ENCODE data around the gene NR3C2. TPM values are rescaled to one million over a fixed set of nuclear protein-coding genes. Genes with fewer than 3 reads are reported as not detected.

Gene NR3C2
- total and polyA plus RNA-seq, 2 experiments from 2014 or later, result 1.2 to 3.0 TPM

DNA sequence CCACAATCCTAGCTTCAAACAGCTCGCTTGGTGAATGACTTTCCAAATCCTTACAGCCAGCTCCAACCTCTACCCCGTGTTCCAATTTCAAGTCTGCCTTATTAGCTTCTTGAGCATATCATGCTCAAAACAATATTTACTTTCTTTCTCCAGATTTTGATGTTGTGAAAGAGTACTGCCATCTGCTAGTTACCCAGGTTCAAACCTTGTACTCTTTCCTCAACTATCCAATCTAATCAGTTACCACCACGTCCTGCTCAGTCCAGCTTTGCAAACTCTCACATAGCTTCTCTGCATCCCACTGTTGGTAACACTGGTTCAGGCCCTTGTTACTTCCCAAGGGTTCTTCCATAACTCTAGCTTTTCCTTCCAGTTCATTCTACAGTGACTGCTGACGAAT, 179.1 kb downstream of the NR3C2 start (continued):
- TF ChIP-seq, protein P1, sequence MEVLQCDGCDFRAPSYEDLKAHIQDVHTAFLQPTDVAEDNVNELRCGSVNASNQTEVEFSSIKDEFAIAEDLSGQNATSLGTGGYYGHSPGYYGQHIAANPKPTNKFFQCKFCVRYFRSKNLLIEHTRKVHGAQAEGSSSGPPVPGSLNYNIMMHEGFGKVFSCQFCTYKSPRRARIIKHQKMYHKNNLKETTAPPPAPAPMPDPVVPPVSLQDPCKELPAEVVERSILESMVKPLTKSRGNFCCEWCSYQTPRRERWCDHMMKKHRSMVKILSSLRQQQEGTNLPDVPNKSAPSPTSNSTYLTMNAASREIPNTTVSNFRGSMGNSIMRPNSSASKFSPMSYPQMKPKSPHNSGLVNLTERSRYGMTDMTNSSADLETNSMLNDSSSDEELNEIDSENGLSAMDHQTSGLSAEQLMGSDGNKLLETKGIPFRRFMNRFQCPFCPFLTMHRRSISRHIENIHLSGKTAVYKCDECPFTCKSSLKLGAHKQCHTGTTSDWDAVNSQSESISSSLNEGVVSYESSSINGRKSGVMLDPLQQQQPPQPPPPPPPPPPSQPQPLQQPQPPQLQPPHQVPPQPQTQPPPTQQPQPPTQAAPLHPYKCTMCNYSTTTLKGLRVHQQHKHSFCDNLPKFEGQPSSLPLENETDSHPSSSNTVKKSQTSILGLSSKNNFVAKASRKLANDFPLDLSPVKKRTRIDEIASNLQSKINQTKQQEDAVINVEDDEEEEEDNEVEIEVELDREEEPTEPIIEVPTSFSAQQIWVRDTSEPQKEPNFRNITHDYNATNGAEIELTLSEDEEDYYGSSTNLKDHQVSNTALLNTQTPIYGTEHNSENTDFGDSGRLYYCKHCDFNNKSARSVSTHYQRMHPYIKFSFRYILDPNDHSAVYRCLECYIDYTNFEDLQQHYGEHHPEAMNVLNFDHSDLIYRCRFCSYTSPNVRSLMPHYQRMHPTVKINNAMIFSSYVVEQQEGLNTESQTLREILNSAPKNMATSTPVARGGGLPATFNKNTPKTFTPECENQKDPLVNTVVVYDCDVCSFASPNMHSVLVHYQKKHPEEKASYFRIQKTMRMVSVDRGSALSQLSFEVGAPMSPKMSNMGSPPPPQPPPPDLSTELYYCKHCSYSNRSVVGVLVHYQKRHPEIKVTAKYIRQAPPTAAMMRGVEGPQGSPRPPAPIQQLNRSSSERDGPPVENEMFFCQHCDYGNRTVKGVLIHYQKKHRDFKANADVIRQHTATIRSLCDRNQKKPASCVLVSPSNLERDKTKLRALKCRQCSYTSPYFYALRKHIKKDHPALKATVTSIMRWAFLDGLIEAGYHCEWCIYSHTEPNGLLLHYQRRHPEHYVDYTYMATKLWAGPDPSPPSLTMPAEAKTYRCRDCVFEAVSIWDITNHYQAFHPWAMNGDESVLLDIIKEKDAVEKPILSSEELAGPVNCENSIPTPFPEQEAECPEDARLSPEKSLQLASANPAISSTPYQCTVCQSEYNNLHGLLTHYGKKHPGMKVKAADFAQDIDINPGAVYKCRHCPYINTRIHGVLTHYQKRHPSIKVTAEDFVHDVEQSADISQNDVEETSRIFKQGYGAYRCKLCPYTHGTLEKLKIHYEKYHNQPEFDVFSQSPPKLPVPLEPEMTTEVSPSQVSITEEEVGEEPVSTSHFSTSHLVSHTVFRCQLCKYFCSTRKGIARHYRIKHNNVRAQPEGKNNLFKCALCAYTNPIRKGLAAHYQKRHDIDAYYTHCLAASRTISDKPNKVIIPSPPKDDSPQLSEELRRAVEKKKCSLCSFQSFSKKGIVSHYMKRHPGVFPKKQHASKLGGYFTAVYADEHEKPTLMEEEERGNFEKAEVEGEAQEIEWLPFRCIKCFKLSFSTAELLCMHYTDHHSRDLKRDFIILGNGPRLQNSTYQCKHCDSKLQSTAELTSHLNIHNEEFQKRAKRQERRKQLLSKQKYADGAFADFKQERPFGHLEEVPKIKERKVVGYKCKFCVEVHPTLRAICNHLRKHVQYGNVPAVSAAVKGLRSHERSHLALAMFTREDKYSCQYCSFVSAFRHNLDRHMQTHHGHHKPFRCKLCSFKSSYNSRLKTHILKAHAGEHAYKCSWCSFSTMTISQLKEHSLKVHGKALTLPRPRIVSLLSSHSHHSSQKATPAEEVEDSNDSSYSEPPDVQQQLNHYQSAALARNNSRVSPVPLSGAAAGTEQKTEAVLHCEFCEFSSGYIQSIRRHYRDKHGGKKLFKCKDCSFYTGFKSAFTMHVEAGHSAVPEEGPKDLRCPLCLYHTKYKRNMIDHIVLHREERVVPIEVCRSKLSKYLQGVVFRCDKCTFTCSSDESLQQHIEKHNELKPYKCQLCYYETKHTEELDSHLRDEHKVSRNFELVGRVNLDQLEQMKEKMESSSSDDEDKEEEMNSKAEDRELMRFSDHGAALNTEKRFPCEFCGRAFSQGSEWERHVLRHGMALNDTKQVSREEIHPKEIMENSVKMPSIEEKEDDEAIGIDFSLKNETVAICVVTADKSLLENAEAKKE (CRISPR knock-in tag; IDR thresholded peaks at IDR 0.05), result no peak
- TF ChIP-seq ZNF114 (CRISPR knock-in tag; IDR thresholded peaks at IDR 0.05), result no peak

DNA sequence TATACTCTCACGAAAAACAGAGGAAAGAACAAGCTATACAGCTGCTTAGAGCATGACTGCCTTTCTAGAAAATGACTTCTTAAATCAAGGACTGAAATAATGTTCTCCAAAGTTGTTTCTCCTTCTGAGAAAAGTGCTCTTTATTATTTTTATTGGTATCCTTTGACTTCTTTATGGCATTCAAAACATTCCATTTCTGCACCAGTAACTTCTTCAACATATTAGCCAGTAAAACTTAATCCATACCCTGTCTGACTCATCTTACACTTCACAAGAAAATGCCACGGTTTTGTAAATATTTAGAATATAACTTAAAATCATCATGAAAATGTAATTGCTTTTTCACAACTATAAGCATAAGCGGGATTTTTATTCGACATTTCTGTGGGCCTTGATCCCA, 180.4 kb downstream of the NR3C2 start:
- Mint-ChIP-seq H3K27ac (no peak overlapping the region), H3K4me3 (no peak overlapping the region), H3K27me3 (ENCODE audit: insufficient read depth, low read depth, poor library complexity) (peaks cover 3% of the 10 kb centered on the region), H3K9me3 (no peaks in the 10 kb centered on the region; the same call in 2 of the 3 replicates), H3K36me3 (ENCODE audit: low read depth) (no peaks in the 10 kb centered on the region), H3K4me1 (no peaks in the 10 kb centered on the region)
- DNase-seq (ENCODE audit: low spot score) (no peak), ATAC-seq (no peak)
- H3K4me1 ChIP-seq (ENCODE audit: insufficient read depth), result no peaks in the 10 kb centered on the region
- H3K36me3 ChIP-seq (ENCODE audit: insufficient read depth), result no peaks in the 10 kb centered on the region
- H3K9me2 ChIP-seq (ENCODE audit: insufficient read depth), result no peaks in the 10 kb centered on the region
- no peaks in the 10 kb centered on the region for H3K27me3 ChIP-seq (ENCODE audit: insufficient read depth)
- H2AFZ ChIP-seq, result no peak overlapping the region
- H3K4me2 ChIP-seq, result no peak overlapping the region
- H3K27ac ChIP-seq (ENCODE audit: low read depth), result no peak overlapping the region
- H4K20me1 ChIP-seq (replicated peaks; ENCODE audit: insufficient read depth), result no peaks in the 10 kb centered on the region
- TF ChIP-seq, protein P2, sequence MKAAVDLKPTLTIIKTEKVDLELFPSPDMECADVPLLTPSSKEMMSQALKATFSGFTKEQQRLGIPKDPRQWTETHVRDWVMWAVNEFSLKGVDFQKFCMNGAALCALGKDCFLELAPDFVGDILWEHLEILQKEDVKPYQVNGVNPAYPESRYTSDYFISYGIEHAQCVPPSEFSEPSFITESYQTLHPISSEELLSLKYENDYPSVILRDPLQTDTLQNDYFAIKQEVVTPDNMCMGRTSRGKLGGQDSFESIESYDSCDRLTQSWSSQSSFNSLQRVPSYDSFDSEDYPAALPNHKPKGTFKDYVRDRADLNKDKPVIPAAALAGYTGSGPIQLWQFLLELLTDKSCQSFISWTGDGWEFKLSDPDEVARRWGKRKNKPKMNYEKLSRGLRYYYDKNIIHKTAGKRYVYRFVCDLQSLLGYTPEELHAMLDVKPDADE (IDR thresholded peaks at IDR 0.05), result no peak
- TF ChIP-seq POLR2AphosphoS5 (IDR thresholded peaks at IDR 0.05; ENCODE audit: low read depth) (no peak), ZNF114 (CRISPR knock-in tag; IDR thresholded peaks at IDR 0.05) (no peak), JUNB (IDR thresholded peaks at IDR 0.05; ENCODE audit: unreplicated experiment) (no peak), ZNF331 (CRISPR knock-in tag; IDR thresholded peaks at IDR 0.05; ENCODE audit: low read depth) (no peak), STAT1 (IDR thresholded peaks at IDR 0.05; ENCODE audit: unreplicated experiment) (no peak), CREB1 (CRISPR knock-in tag; IDR thresholded peaks at IDR 0.05; ENCODE audit: low read depth) (no peak)
- TF ChIP-seq, protein P1 (CRISPR knock-in tag; IDR thresholded peaks at IDR 0.05), result no peak
- no peaks in the 10 kb centered on the region for H3F3A ChIP-seq (replicated peaks; ENCODE audit: low read depth)
- no peak overlapping the region for H3K4me3 ChIP-seq
- no peaks in the 10 kb centered on the region for H3K79me2 ChIP-seq (replicated peaks; ENCODE audit: insufficient read depth)
